Measurements from ENCODE around the gene ADGRG2.

- TF ChIP-seq CTCF (IDR thresholded peaks at IDR 0.05) = no peak
- TF ChIP-seq POLR2AphosphoS5 (IDR thresholded peaks at IDR 0.05) = no peak
- no peak for TF ChIP-seq POLR2A (IDR thresholded peaks at IDR 0.05)
These were observed 59.2 kb downstream of the ADGRG2 start for GRCh38 chrX:19063030-19063429.
